GM21723 (cell line): ENCODE data around the gene CDIP1.

Experiments
- ATAC-seq: cut with Tn5 transposase; IDR thresholded peaks from one replicate; pipeline ENCODE4 v1.9.1; 2021; ENCODE audit warnings: mild to moderate bottlenecking, moderate library complexity; ENCODE audit not compliant: unreplicated experiment

The CDIP1 gene

GRCh38 chr16:4515611-4516233, 22.9 kb downstream of the CDIP1 start:
- ATAC-seq: peak; percentile 55

GRCh38 chr16:4514606-4515005, 24.0 kb downstream of the CDIP1 start:
- ATAC-seq: no peak

GRCh38 chr16:4513881-4514280, 24.7 kb downstream of the CDIP1 start:
- ATAC-seq: no peak

- ATAC-seq: no peak
These were observed 25.3 kb downstream of the CDIP1 start for GRCh38 chr16:4513086-4513860.

GRCh38 chr16:4512473-4512872, 26.1 kb downstream of the CDIP1 start:
- no peak for ATAC-seq

- ATAC-seq: no peak
These were observed 27.0 kb downstream of the CDIP1 start for GRCh38 chr16:4511441-4512082.

- ATAC-seq: no peak
These were observed 27.7 kb downstream of the CDIP1 start for GRCh38 chr16:4510747-4511426.

- no peak for ATAC-seq
These were observed 28.4 kb downstream of the CDIP1 start for GRCh38 chr16:4510131-4510530.

- no peak for ATAC-seq
These were observed 29.2 kb downstream of the CDIP1 start for GRCh38 chr16:4509420-4509819.

- ATAC-seq: no peak
These were observed 29.8 kb downstream of the CDIP1 start for GRCh38 chr16:4508806-4509205.

GRCh38 chr16:4507588-4508345, 30.8 kb downstream of the CDIP1 start:
- ATAC-seq: no peak

- peak; percentile 53 for ATAC-seq
These were observed 32.1 kb downstream of the CDIP1 start for GRCh38 chr16:4506450-4506849.

- peak; percentile 85 for ATAC-seq
These were observed 33.0 kb downstream of the CDIP1 start for GRCh38 chr16:4505356-4506147.

GRCh38 chr16:4501071-4501478, 37.5 kb downstream of the CDIP1 start:
- ATAC-seq: no peak

- no peak for ATAC-seq
These were observed 38.3 kb downstream of the CDIP1 start for GRCh38 chr16:4500272-4500671.

- no peak for ATAC-seq
These were observed 39.4 kb downstream of the CDIP1 start for GRCh38 chr16:4499196-4499555.

GRCh38 chr16:4498546-4499195, 39.9 kb downstream of the CDIP1 start:
- ATAC-seq: no peak

- no peak for ATAC-seq
These were observed 42.3 kb downstream of the CDIP1 start for GRCh38 chr16:4496305-4496704.

GRCh38 chr16:4495766-4496165, 42.8 kb downstream of the CDIP1 start:
- no peak for ATAC-seq
